ENCODE data around the gene TUBB3.

- TF ChIP-seq CTCF (IDR thresholded peaks at IDR 0.05; ENCODE audit: low read length) (no peak), EZH2 (optimal IDR thresholded peaks at IDR 0.05; ENCODE audit: low read depth, low read length) (no peak), EZH2phosphoT487 (IDR thresholded peaks at IDR 0.05; ENCODE audit: low read length) (no peak)
Measured at GRCh38 chr16:89925596-89926079, 2.5 kb downstream of the TUBB3 start.
